Hindlimb muscle (tissue), 1 donor: Measurements from ENCODE around the gene SNX27. TPM values are rescaled to one million over a fixed set of nuclear protein-coding genes. Genes with fewer than 3 reads are reported as not detected.
A peak's percentile ranks its signal among the peaks of the same experiment; 100 is the strongest.
"Not testable (repeated sequence)": the region's sequence is repeated elsewhere in the genome, so short reads cannot be mapped to it uniquely, and the experiment has no call there.

Experiments used
- DNase-seq: peaks from one replicate; pipeline ENCODE4 v3.0.0-alpha.2; 2013
- polyA plus RNA-seq: library from polyadenylated mRNA; unstranded; fragments of 120-200 nt; gene quantifications from one replicate; pipeline ENCODE4 v1.2.1, GENCODE V29; 2013; ENCODE audit not compliant: insufficient read length

The SNX27 gene
- polyA plus RNA-seq, 1 donor, result 20.9 TPM

- DNase-seq, result no peak
Observed at GRCh38 chr1:151723726-151724370, 112.0 kb downstream of the SNX27 start.

- peak; percentile 25 for DNase-seq
Observed at GRCh38 chr1:151728151-151729054, 116.6 kb downstream of the SNX27 start.

GRCh38 chr1:151729157-151729965 lies 117.5 kb downstream of the SNX27 start:
- DNase-seq, result no peak

- no peak for DNase-seq
Observed at GRCh38 chr1:151729966-151730291, 118.1 kb downstream of the SNX27 start.

- DNase-seq, result no peak
Observed at GRCh38 chr1:151733126-151733525, 121.3 kb downstream of the SNX27 start.

- not testable (repeated sequence) for DNase-seq
Observed at GRCh38 chr1:151733995-151734394, 122.1 kb downstream of the SNX27 start.

GRCh38 chr1:151737026-151737425 lies 125.2 kb downstream of the SNX27 start:
- no peak for DNase-seq

- DNase-seq, result no peak
Observed at GRCh38 chr1:151737479-151737878, 125.6 kb downstream of the SNX27 start.

- DNase-seq, result no peak
Observed at GRCh38 chr1:151739590-151740355, 127.9 kb downstream of the SNX27 start.

GRCh38 chr1:151741516-151741915 lies 129.7 kb downstream of the SNX27 start:
- DNase-seq, result no peak

Other genes starting within 250 kb of the SNX27 start
- gene SELENBP1, start 239.3 kb upstream of the SNX27 start, polyA plus RNA-seq, result 35.2 TPM
- 142 TPM for gene PSMB4, start 212.5 kb upstream of the SNX27 start, polyA plus RNA-seq
- 69.3 TPM for gene POGZ, start 152.6 kb upstream of the SNX27 start, polyA plus RNA-seq
- 0.58 TPM for gene CGN, start 100.7 kb upstream of the SNX27 start, polyA plus RNA-seq
- 8.8 TPM for gene TUFT1, start 71.7 kb upstream of the SNX27 start, polyA plus RNA-seq
- 0.27 TPM for gene CELF3, start 104.8 kb downstream of the SNX27 start, polyA plus RNA-seq
- gene RIIAD1, start 109.5 kb downstream of the SNX27 start, polyA plus RNA-seq, result not detected
- 69.4 TPM for gene MRPL9, start 151.4 kb downstream of the SNX27 start, polyA plus RNA-seq
- gene TDRKH, start 178.4 kb downstream of the SNX27 start, polyA plus RNA-seq, result 4.1 TPM
- gene LINGO4, start 193.4 kb downstream of the SNX27 start, polyA plus RNA-seq, result 0.40 TPM
- 11.8 TPM for gene RORC, start 219.8 kb downstream of the SNX27 start, polyA plus RNA-seq
- 0.12 TPM for gene C2CD4D, start 227.8 kb downstream of the SNX27 start, polyA plus RNA-seq
- gene THEM5, start 241.7 kb downstream of the SNX27 start, polyA plus RNA-seq, result 0.37 TPM